Measurements from ENCODE around the gene TINCR. TPM values are rescaled to one million over a fixed set of nuclear protein-coding genes. Genes with fewer than 3 reads are reported as not detected.
"Not testable (repeated sequence)": the region's sequence is repeated elsewhere in the genome, so short reads cannot be mapped to it uniquely, and the experiment has no call there.

TINCR gene
- total RNA-seq = under 1 TPM; 0.38 to 0.53 TPM

- Mint-ChIP-seq H3K27ac (no peak within 1 kb of the TSS), H3K4me1 (no peaks in the 10 kb centered on the region), H3K9me3 (no peaks in the 10 kb centered on the region), H3K36me3 (ENCODE audit: low read depth) (no peaks in the 10 kb centered on the region), H3K4me3 (no peak within 1 kb of the TSS), H3K27me3 (peaks cover 4% of the 10 kb centered on the region)
- ChIA-PET CTCF (interaction anchor here (0.6 kb wide), 1 partner anchor 14 kb away, joined by 3 read pairs; no protein-coding TSS in a partner anchor), POLR2A (no interaction called here)
- no peak for DNase-seq
These were observed at the start of gene TINCR for GRCh38 chr19:5567360-5567969. Gene TINCR, minus strand, starts transcription at chr19:5567953.

GRCh38 chr19:5617080-5617479 lies 49.3 kb upstream of the TINCR start:
- POLR2A ChIA-PET = no interaction called here
- Mint-ChIP-seq H3K27ac (no peak overlapping the region), H3K4me1 (peaks cover 34% of the 10 kb centered on the region), H3K36me3 (ENCODE audit: low read depth) (peaks cover 88% of the 10 kb centered on the region), H3K9me3 (no peaks in the 10 kb centered on the region), H3K27me3 (no peaks in the 10 kb centered on the region), H3K4me3 (no peak overlapping the region)
- CTCF ChIA-PET = no interaction called here
- DNase-seq = no peak

DNA sequence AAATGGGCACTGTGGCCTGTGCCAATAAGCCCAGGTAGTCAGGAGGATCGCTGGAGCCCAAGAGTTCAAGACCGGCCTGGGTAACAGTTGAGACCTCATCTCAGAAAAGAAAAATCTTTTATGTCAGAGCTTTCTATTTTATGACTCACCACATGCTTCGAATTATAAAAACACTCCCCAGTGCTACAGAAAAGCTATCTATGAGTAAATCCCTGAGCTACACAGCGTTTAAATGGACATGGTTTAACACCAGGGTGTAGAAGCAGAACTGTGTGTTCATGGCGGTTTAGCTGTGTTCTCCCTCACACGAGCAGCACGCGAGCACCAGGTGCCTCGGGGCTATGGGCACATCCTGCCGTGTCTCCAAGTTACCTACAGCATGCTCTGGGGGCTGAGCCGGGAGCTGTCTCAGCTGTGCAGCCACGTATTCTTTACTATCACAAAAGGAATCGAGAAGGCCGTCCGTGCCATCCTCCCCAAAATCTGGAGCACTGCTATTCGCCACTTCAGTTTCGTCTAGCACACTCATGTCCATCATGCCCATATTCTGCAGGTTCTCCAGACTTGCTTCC lies 48.1 kb upstream of the TINCR start:
- peaks cover 27% of the 10 kb centered on the region for H3K4me1 Mint-ChIP-seq
- ChIA-PET POLR2A (interaction anchor here (0.7 to 0.8 kb wide), 2 partner anchors 15 to 174 kb away, joined by 3 read pairs; no protein-coding TSS in a partner anchor), CTCF (no interaction called here)
- DNase-seq = no peak
- H3K4me3 Mint-ChIP-seq = no peak overlapping the region
- H3K27me3 Mint-ChIP-seq = no peaks in the 10 kb centered on the region
- H3K9me3 Mint-ChIP-seq = no peaks in the 10 kb centered on the region
- no peak overlapping the region for H3K27ac Mint-ChIP-seq
- H3K36me3 Mint-ChIP-seq (ENCODE audit: low read depth) = peaks cover 83% of the 10 kb centered on the region

GRCh38 chr19:5612891-5613865 lies 45.4 kb upstream of the TINCR start:
- no peak for DNase-seq
- Mint-ChIP-seq H3K4me3 (no peak overlapping the region), H3K4me1 (peaks cover 5% of the 10 kb centered on the region), H3K27ac (no peak overlapping the region), H3K36me3 (ENCODE audit: low read depth) (peaks cover 87% of the 10 kb centered on the region), H3K27me3 (no peaks in the 10 kb centered on the region), H3K9me3 (no peaks in the 10 kb centered on the region)
- CTCF ChIA-PET = no interaction called here
- POLR2A ChIA-PET = interaction anchor here (0.6 to 1.1 kb wide), 2 partner anchors 9 to 40 kb away, joined by 3 read pairs; partner anchors contain the start of gene SAFB2

DNA sequence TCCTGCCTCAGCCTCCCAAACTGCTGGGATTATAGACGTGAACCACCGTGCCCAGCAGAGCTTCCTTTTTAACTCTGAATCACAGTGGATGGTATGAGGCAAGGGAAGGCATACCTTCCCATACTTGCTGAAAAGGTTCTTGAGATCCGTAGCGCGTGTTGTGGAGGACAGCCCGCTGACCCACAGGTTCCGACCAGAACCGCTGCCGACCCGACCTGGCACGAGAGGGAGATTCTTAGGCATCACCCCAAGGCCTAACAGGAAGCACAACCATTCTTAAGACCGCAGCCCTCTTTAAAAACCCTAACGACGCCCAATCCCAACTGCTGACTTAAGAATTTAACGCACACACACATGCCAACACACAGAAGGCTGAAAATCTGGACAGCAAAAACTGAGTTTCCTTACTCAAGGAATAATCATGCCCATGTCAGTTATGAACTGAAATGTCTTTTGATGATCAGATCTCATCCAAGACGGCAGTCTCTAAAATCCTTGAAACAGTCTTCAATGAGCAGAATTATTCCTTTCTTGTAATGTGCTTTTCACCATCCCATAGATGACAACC lies 42.2 kb upstream of the TINCR start:
- Mint-ChIP-seq H3K27ac (no peak overlapping the region), H3K9me3 (no peaks in the 10 kb centered on the region), H3K4me1 (peaks cover 3% of the 10 kb centered on the region), H3K4me3 (no peak overlapping the region), H3K36me3 (ENCODE audit: low read depth) (peaks cover 87% of the 10 kb centered on the region), H3K27me3 (no peaks in the 10 kb centered on the region)
- POLR2A ChIA-PET = interaction anchor here (1.2 kb wide), 2 partner anchors 11 to 13 kb away, joined by 3 to 4 read pairs; partner anchors contain the start of genes SAFB and SAFB2
- no peak for DNase-seq
- CTCF ChIA-PET = no interaction called here

GRCh38 chr19:5608766-5609165 lies 41.0 kb upstream of the TINCR start:
- CTCF ChIA-PET, H3K4me3 Mint-ChIP-seq: not testable (repeated sequence)
- peaks cover 87% of the 10 kb centered on the region for H3K36me3 Mint-ChIP-seq (ENCODE audit: low read depth)

GRCh38 chr19:5608291-5608690 lies 40.5 kb upstream of the TINCR start:
- ChIA-PET POLR2A (interaction anchor here (1.1 kb wide), 1 partner anchor 15 kb away, joined by 4 read pairs; the partner anchor contains the start of genes SAFB and SAFB2), CTCF (no interaction called here)
- Mint-ChIP-seq H3K27me3 (no peaks in the 10 kb centered on the region), H3K9me3 (no peaks in the 10 kb centered on the region), H3K36me3 (ENCODE audit: low read depth) (peaks cover 87% of the 10 kb centered on the region), H3K4me3 (no peak overlapping the region), H3K4me1 (peaks cover 3% of the 10 kb centered on the region), H3K27ac (no peak overlapping the region)
- DNase-seq = no peak

More at GRCh38 chr19:5608766-5609165, 41.0 kb upstream of the TINCR start:
- H3K4me1 Mint-ChIP-seq, H3K9me3 Mint-ChIP-seq, H3K27ac Mint-ChIP-seq, DNase-seq, H3K27me3 Mint-ChIP-seq: not testable (repeated sequence)
- POLR2A ChIA-PET = interaction anchor here (1.2 kb wide), 1 partner anchor 12 kb away, joined by 4 read pairs; no protein-coding TSS in a partner anchor

DNA sequence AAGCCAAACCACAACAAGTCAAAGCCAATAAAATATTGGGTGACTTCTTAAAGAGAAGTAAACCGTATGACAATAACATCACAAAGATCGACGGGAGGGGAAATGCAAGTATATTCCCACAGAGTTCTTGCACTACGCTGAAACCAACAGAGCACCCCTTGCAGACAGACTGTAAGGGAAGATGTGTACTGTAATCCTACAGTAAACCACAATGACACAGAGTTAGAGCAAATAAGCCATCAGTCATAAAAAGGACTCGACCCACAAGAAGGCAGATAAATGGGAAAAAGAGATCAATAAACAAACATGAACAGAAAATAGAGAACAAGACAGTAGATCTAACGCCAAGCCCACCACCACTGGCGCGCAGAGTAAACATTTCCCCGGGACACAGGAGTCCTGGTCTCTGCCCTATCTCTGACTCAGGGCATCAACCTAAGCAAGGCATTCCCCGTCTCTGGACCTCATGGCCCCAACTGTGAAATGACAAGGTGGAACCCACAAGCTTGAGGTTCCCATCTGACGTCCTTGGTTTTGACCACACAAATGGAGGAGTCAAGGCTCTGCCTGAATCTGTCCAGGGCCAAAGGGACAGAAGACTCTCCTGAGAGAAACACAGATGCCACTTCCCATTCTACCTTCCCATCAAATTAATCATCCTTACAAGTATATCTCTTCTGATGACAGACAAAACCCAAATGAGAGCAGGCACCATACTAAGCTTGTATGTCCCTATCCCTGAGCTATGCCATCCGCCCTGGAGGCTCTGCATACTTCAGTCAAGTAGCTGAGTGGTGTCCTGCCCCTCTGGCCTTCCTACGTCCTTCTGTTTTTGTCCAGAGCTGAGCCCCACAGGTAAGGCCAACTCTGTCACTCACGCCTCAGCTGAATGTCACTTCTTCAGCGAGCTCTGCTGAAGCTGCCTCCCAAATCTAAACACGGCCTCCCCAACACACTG lies 39.8 kb upstream of the TINCR start:
- Mint-ChIP-seq H3K27me3 (no peaks in the 10 kb centered on the region), H3K27ac (no peak overlapping the region), H3K9me3 (no peaks in the 10 kb centered on the region), H3K4me3 (no peak overlapping the region), H3K4me1 (peaks cover 3% of the 10 kb centered on the region), H3K36me3 (ENCODE audit: low read depth) (peaks cover 83% of the 10 kb centered on the region)
- no peak for DNase-seq
- CTCF ChIA-PET = no interaction called here
- POLR2A ChIA-PET = interaction anchor here (1.1 kb wide), 1 partner anchor 15 kb away, joined by 4 read pairs; the partner anchor contains the start of genes SAFB and SAFB2

DNA sequence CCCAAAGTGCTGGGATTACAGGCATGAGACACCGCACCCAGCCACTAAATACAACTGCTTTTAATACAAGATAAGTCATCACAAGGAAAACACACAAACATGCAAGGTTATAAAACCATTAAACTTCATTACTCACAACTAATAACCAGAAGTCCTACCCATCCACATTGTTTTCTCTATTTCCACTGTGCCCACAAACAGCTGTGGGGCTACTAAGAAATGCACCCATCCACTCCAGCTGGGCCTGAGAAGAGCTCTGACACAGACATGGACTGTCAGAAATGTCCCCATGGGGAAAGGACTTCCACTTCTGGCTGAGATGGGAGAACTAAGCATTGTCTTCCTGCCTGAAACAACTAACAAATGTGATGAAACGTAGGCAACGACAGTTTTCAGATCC lies 37.6 kb upstream of the TINCR start:
- Mint-ChIP-seq H3K9me3 (no peaks in the 10 kb centered on the region), H3K36me3 (ENCODE audit: low read depth) (peaks cover 82% of the 10 kb centered on the region), H3K4me1 (peaks cover 3% of the 10 kb centered on the region), H3K27ac (no peak overlapping the region), H3K4me3 (no peak overlapping the region), H3K27me3 (no peaks in the 10 kb centered on the region)
- ChIA-PET CTCF (no interaction called here), POLR2A (no interaction called here)
- DNase-seq = no peak

DNA sequence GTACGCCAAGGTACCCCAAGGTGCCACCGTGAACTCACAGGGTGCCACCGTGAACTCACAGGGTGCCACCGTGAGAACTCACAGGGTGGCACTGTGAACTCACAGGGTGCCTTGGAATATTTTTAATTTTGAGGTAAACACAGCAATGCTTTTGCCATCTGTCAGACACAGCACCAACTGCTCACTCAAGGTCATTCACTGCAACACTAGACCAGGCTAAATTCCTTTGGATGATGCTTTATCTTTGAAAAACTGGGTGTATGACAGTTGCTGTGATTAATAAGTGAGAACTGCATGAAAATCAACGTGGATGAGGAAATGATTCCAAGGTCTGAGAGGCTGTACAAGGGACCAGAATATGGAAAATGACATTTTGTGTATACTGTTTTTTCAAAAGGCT lies 35.9 kb upstream of the TINCR start:
- ChIA-PET POLR2A (no interaction called here), CTCF (no interaction called here)
- no peaks in the 10 kb centered on the region for H3K9me3 Mint-ChIP-seq
- no peaks in the 10 kb centered on the region for H3K27me3 Mint-ChIP-seq
- H3K4me3 Mint-ChIP-seq = no peak overlapping the region
- H3K27ac Mint-ChIP-seq = no peak overlapping the region
- H3K36me3 Mint-ChIP-seq (ENCODE audit: low read depth) = peaks cover 83% of the 10 kb centered on the region
- DNase-seq = no peak
- peaks cover 3% of the 10 kb centered on the region for H3K4me1 Mint-ChIP-seq

- H3K4me1 Mint-ChIP-seq = no peaks in the 10 kb centered on the region
These were observed 33.0 kb upstream of the TINCR start for GRCh38 chr19:5600797-5601196.

GRCh38 chr19:5595745-5596144 lies 28.0 kb upstream of the TINCR start:
- DNase-seq = no peak
- no peaks in the 10 kb centered on the region for H3K4me1 Mint-ChIP-seq
- H3K36me3 Mint-ChIP-seq (ENCODE audit: low read depth) = peaks cover 79% of the 10 kb centered on the region
- H3K9me3 Mint-ChIP-seq = no peaks in the 10 kb centered on the region
- POLR2A ChIA-PET = no interaction called here
- H3K27me3 Mint-ChIP-seq = no peaks in the 10 kb centered on the region
- no peak overlapping the region for H3K27ac Mint-ChIP-seq
- CTCF ChIA-PET = no interaction called here
- H3K4me3 Mint-ChIP-seq = no peak overlapping the region

More at GRCh38 chr19:5600797-5601196, 33.0 kb upstream of the TINCR start:
- ChIA-PET POLR2A (no interaction called here), CTCF (interaction anchor here (0.6 kb wide), 1 partner anchor 171 kb away, joined by 4 read pairs; no protein-coding TSS in a partner anchor)
- Mint-ChIP-seq H3K27me3 (no peaks in the 10 kb centered on the region), H3K27ac (no peak overlapping the region), H3K9me3 (no peaks in the 10 kb centered on the region), H3K36me3 (ENCODE audit: low read depth) (peaks cover 78% of the 10 kb centered on the region), H3K4me3 (no peak overlapping the region)
- no peak for DNase-seq

Measured in activated CD4-positive, alpha-beta memory T cell treated with anti-CD3 and anti-CD28 coated beads, Interleukin-2, amount 10 ng/mL, durations not matched to agents 7 days and 5 days (primary cell).